K562 (cell line): ENCODE measurements around the gene ANKRD49. TPM values are rescaled to one million over a fixed set of nuclear protein-coding genes. Genes with fewer than 3 reads are reported as not detected.

ENCODE experiments used
- ARID1B ChIP-seq: fragments of 450-650 bp; IDR thresholded peaks from 2 replicates; pipeline ENCODE4 v1.6.1; 2016; ENCODE audit warnings: antibody characterized with exemption, mild to moderate bottlenecking, inconsistent platforms
- BRD4 ChIP-seq: fragments of 200-600 bp; sonication (generic); IDR thresholded peaks from 2 replicates; pipeline ENCODE4 v1.6.1; 2017; ENCODE audit warnings: inconsistent platforms
- CHD4 ChIP-seq: fragments of 200-600 bp; sonication (generic); IDR thresholded peaks from 3 replicates; pipeline ENCODE4 v1.6.1; 2012; ENCODE audit warnings: low read depth, mild to moderate bottlenecking, mixed read lengths, low read length, inconsistent platforms; ENCODE audit not compliant: insufficient read depth, insufficient replicate concordance, poor library complexity, severe bottlenecking
- KDM5B ChIP-seq: fragments of 200-600 bp; sonication (generic); IDR thresholded peaks from 2 replicates; pipeline ENCODE4 v1.6.1; 2012; ENCODE audit warnings: low read depth, mild to moderate bottlenecking, moderate library complexity, low read length, control low read depth, inconsistent platforms; ENCODE audit not compliant: insufficient replicate concordance
- KLF13 ChIP-seq: fragments of 450-650 bp; IDR thresholded peaks from 2 replicates; pipeline ENCODE4 v1.6.1; 2016; ENCODE audit warnings: missing genetic modification characterization, low read depth, mild to moderate bottlenecking, missing compliant biosample characterization, moderate library complexity, borderline replicate concordance
- NR3C1 ChIP-seq: sonication (generic); formaldehyde crosslinking; IDR thresholded peaks from 2 replicates; pipeline ENCODE4 v1.8.1; 2022; ENCODE audit warnings: missing genetic modification reagents
- POLR2AphosphoS5 ChIP-seq: IDR thresholded peaks from 2 replicates; pipeline ENCODE4 v1.6.1; 2011; ENCODE audit warnings: mild to moderate bottlenecking, low read depth, low read length, moderate library complexity; ENCODE audit not compliant: control insufficient read depth, insufficient read depth
- RBM22 ChIP-seq: fragments of 200-400 bp; formaldehyde crosslinking; IDR thresholded peaks from 2 replicates; pipeline ENCODE4 v1.6.1; 2018; ENCODE audit warnings: low read length, low read depth; ENCODE audit not compliant: poor library complexity, severe bottlenecking
- ZFX ChIP-seq: sonication (generic); formaldehyde crosslinking; IDR thresholded peaks from 2 replicates; pipeline ENCODE4 v1.8.0; 2022; ENCODE audit warnings: mild to moderate bottlenecking, missing genetic modification reagents, moderate library complexity
- ZNF134 ChIP-seq: fragments of 250-450 bp; sonication (Bioruptor Pico); conservative IDR thresholded peaks from 2 replicates; pipeline ENCODE4 v1.4.0; 2020
- ZNF57 ChIP-seq: fragments of 450-650 bp; formaldehyde crosslinking; IDR thresholded peaks from 2 replicates; pipeline ENCODE4 v1.4.0; 2020; ENCODE audit warnings: mild to moderate bottlenecking, moderate library complexity
- polyA plus RNA-seq, 8 experiments: library from polyadenylated mRNA; depleted of rRNA in 4 of 8; stranded (reverse) in 5 of 8; unstranded in 3 of 8; fragments of >200 nt; fragmentation: Nextera tagmentation in 2 of 8; fragmentation: Illumina TruSeq in 1 of 8; extraction: Ambion mirVana in 2 of 8; extraction: Trizol in 1 of 8; gene quantifications; 2 replicates each; pipeline versions ENCODE4 v1.2.1 to v1.2.3, GENCODE V29; 2011 to 2014; ENCODE audit warnings: inconsistent platforms in 1 of 8, missing spikeins in 1 of 8
- total RNA-seq, 7 experiments: library from RNA; depleted of rRNA in 6 of 7; stranded (reverse); fragments of >200 nt in 6 of 7; fragmentation: Illumina TruSeq in 2 of 7; extraction: Trizol in 2 of 7; gene quantifications; 2 replicates each; pipeline versions ENCODE4 v1.2.1 to v1.2.3, GENCODE V29; 2011 to 2021; ENCODE audit warnings: low replicate concordance in 1 of 7
- TF ChIP-seq, protein P1 (sequence below): sonication (generic); formaldehyde crosslinking; IDR thresholded peaks from 2 replicates; pipeline ENCODE4 v1.8.1; 2023; ENCODE audit warnings: missing genetic modification reagents, mild to moderate bottlenecking, borderline replicate concordance
- TF ChIP-seq, protein P2 (sequence below), 2 experiments: fragments of 450-650 bp in 1 of 2; sonication (generic) in 1 of 2; formaldehyde crosslinking in 1 of 2; IDR thresholded peaks in 1 of 2; conservative IDR thresholded peaks in 1 of 2; 2 replicates each; pipeline versions ENCODE4 v1.6.1 to v1.8.1; 2016 to 2023; ENCODE audit warnings: mild to moderate bottlenecking in 2 of 2, moderate library complexity in 2 of 2, inconsistent platforms in 1 of 2, missing genetic modification reagents in 1 of 2
- TF ChIP-seq, protein P3 (sequence below): fragments of 450-650 bp; IDR thresholded peaks from 2 replicates; pipeline ENCODE4 v1.6.1; 2018; ENCODE audit warnings: mild to moderate bottlenecking, low read depth; ENCODE audit not compliant: partially characterized antibody
- TF ChIP-seq, protein P4 (sequence below), 2 experiments: fragments of 450-650 bp; conservative IDR thresholded peaks; 2 replicates each; pipeline ENCODE4 v1.6.1; 2017; ENCODE audit warnings: mild to moderate bottlenecking in 2 of 2, moderate library complexity in 2 of 2

Gene ANKRD49
- total and polyA plus RNA-seq, 9 of the 15 experiments (the other 6 are each of a cell fraction or from before 2014, with no cell fraction given), result 13.4 to 43.5 (median 30.6) TPM

DNA sequence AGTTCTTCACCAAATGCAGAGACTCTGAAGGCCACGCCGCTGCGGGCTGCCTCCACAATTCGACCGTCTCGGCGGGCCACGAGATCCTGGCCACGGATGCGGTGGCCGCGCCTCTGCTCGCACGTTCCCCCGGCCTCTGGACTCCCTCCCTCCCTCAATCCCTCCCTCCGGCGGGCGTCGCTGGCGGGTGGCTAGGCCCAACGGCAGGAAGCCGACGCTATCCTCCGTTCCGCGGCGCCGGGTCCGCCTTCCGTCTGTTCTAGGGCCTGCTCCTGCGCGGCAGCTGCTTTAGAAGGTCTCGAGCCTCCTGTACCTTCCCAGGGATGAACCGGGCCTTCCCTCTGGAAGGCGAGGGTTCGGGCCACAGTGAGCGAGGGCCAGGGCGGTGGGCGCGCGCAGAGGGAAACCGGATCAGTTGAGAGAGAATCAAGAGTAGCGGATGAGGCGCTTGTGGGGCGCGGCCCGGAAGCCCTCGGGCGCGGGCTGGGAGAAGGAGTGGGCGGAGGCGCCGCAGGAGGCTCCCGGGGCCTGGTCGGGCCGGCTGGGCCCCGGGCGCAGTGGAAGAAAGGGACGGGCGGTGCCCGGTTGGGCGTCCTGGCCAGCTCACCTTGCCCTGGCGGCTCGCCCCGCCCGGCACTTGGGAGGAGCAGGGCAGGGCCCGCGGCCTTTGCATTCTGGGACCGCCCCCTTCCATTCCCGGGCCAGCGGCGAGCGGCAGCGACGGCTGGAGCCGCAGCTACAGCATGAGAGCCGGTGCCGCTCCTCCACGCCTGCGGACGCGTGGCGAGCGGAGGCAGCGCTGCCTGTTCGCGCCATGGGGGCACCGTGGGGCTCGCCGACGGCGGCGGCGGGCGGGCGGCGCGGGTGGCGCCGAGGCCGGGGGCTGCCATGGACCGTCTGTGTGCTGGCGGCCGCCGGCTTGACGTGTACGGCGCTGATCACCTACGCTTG, 50.2 kb downstream of the ANKRD49 start, which contains the start of gene FUT4 (continued):
- TF ChIP-seq, protein P1, sequence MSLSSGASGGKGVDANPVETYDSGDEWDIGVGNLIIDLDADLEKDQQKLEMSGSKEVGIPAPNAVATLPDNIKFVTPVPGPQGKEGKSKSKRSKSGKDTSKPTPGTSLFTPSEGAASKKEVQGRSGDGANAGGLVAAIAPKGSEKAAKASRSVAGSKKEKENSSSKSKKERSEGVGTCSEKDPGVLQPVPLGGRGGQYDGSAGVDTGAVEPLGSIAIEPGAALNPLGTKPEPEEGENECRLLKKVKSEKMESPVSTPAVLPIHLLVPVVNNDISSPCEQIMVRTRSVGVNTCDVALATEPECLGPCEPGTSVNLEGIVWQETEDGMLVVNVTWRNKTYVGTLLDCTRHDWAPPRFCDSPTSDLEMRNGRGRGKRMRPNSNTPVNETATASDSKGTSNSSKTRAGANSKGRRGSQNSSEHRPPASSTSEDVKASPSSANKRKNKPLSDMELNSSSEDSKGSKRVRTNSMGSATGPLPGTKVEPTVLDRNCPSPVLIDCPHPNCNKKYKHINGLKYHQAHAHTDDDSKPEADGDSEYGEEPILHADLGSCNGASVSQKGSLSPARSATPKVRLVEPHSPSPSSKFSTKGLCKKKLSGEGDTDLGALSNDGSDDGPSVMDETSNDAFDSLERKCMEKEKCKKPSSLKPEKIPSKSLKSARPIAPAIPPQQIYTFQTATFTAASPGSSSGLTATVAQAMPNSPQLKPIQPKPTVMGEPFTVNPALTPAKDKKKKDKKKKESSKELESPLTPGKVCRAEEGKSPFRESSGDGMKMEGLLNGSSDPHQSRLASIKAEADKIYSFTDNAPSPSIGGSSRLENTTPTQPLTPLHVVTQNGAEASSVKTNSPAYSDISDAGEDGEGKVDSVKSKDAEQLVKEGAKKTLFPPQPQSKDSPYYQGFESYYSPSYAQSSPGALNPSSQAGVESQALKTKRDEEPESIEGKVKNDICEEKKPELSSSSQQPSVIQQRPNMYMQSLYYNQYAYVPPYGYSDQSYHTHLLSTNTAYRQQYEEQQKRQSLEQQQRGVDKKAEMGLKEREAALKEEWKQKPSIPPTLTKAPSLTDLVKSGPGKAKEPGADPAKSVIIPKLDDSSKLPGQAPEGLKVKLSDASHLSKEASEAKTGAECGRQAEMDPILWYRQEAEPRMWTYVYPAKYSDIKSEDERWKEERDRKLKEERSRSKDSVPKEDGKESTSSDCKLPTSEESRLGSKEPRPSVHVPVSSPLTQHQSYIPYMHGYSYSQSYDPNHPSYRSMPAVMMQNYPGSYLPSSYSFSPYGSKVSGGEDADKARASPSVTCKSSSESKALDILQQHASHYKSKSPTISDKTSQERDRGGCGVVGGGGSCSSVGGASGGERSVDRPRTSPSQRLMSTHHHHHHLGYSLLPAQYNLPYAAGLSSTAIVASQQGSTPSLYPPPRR, result no peak
- TF ChIP-seq, protein P2, sequence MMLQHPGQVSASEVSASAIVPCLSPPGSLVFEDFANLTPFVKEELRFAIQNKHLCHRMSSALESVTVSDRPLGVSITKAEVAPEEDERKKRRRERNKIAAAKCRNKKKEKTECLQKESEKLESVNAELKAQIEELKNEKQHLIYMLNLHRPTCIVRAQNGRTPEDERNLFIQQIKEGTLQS (IDR thresholded peaks at IDR 0.05), result no peak
- TF ChIP-seq, protein P2 (CRISPR knock-in tag; conservative IDR thresholded peaks at IDR 0.05), result peak; percentile 55; the same call in 1 of the 2 replicates
- TF ChIP-seq CHD4, result no peak
- 0 out of 2 replicates have a peak, but pooled peaks have one; percentile 18 for TF ChIP-seq ZNF134
- TF ChIP-seq, protein P3, sequence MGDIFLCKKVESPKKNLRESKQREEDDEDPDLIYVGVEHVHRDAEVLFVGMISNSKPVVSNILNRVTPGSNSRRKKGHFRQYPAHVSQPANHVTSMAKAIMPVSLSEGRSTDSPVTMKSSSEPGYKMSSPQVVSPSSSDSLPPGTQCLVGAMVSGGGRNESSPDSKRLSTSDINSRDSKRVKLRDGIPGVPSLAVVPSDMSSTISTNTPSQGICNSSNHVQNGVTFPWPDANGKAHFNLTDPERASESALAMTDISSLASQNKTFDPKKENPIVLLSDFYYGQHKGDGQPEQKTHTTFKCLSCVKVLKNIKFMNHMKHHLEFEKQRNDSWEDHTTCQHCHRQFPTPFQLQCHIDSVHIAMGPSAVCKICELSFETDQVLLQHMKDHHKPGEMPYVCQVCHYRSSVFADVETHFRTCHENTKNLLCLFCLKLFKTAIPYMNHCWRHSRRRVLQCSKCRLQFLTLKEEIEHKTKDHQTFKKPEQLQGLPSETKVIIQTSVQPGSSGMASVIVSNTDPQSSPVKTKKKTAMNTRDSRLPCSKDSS, result no peak
- TF ChIP-seq ZFX, result peak; percentile 100
- no peak for TF ChIP-seq RBM22
- peak; percentile 57 for TF ChIP-seq ARID1B
- TF ChIP-seq, protein P4, sequence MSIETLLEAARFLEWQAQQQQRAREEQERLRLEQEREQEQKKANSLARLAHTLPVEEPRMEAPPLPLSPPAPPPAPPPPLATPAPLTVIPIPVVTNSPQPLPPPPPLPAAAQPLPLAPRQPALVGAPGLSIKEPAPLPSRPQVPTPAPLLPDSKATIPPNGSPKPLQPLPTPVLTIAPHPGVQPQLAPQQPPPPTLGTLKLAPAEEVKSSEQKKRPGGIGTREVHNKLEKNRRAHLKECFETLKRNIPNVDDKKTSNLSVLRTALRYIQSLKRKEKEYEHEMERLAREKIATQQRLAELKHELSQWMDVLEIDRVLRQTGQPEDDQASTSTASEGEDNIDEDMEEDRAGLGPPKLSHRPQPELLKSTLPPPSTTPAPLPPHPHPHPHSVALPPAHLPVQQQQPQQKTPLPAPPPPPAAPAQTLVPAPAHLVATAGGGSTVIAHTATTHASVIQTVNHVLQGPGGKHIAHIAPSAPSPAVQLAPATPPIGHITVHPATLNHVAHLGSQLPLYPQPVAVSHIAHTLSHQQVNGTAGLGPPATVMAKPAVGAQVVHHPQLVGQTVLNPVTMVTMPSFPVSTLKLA (conservative IDR thresholded peaks at IDR 0.05), result peak in 1 of 2 experiments; percentile 71; a peak in 3 of 4 replicates
- 0 out of 2 replicates have a peak, but pooled peaks have one; percentile 56 for TF ChIP-seq NR3C1 (CRISPR knock-in tag)
- TF ChIP-seq POLR2AphosphoS5, result no peak; the same call in 1 of the 2 replicates
- TF ChIP-seq KDM5B, result peak; percentile 74
- no peak for TF ChIP-seq ZNF57 (CRISPR knock-in tag)
- TF ChIP-seq BRD4, result peak; percentile 83; the same call in 1 of the 2 replicates
- peak; percentile 84 for TF ChIP-seq KLF13 (tag)
